GM21390 (cell line): ENCODE results near the gene BTN1A1.
"Not testable (repeated sequence)": the region's sequence is repeated elsewhere in the genome, so short reads cannot be mapped to it uniquely, and the experiment has no call there.

Experiments used
- ATAC-seq: cut with Tn5 transposase; IDR thresholded peaks from one replicate; pipeline ENCODE4 v1.9.1; 2021; ENCODE audit not compliant: unreplicated experiment

The BTN1A1 gene, protein sequence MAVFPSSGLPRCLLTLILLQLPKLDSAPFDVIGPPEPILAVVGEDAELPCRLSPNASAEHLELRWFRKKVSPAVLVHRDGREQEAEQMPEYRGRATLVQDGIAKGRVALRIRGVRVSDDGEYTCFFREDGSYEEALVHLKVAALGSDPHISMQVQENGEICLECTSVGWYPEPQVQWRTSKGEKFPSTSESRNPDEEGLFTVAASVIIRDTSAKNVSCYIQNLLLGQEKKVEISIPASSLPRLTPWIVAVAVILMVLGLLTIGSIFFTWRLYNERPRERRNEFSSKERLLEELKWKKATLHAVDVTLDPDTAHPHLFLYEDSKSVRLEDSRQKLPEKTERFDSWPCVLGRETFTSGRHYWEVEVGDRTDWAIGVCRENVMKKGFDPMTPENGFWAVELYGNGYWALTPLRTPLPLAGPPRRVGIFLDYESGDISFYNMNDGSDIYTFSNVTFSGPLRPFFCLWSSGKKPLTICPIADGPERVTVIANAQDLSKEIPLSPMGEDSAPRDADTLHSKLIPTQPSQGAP

DNA sequence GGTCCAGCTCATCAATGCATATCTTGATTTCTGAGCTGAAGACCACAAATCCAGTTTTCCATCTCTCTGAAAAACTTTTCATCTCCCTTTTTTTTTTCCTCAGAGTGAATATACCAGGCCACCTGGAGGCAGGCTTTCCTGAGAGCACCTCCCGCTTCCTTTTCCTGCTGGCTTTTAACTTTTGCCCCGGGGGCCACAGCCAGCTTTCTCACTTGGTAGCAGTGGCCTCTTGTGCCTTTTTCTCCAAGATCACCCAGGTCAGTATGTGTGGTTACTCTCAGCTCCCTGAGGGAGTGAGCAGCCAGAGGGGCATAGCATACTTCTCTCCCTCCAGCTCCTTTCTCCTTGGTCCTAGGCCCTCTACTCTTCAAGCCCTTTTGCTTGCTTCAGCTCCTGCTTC is at the start of gene BTN1A1:
Gene BTN1A1, plus strand, starts transcription at position 202 of the 400 bp plus-strand sequence. CDS start 984 bp downstream, outside the sequence.
- ATAC-seq: no peak

DNA sequence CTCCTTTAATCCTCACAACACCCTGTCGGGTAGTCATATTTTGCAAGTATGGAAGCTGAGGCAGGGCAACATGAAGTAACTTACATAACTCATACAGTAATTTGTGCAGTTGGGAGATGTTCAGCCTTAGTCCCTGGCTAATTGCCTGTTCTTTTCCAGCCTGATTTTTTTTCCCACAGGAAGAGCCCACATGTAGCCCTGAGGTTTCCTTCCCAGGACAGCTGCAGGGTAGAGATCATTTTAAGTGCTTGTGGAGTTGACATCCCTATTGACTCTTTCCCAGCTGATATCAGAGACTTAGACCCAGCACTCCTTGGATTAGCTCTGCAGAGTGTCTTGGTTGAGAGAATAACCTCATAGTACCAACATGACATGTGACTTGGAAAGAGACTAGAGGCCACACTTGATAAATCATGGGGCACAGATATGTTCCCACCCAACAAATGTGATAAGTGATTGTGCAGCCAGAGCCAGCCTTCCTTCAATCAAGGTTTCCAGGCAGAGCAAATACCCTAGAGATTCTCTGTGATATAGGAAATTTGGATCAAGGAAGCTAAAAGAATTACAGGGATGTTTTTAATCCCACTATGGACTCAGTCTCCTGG is 47.4 kb upstream of the BTN1A1 start:
- ATAC-seq: no peak

DNA sequence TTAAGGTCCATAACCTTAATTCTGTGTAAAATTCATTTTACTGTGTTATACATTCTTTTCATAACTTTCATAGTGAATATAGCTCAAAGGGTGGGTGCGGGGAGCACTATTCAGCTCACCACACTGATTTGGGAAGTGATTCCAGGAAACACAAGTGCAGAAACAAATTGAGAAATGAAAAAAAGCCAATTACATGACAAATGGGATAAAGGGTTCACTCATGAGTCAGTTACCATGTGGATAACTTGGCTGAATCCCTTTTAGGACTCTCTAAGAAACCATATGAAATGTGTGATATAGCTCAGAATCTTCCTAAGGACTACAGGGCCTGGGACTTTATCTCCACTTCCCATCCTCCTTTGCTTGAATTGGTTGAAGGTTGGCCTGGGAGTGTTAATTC is 45.5 kb upstream of the BTN1A1 start:
- no peak for ATAC-seq

DNA sequence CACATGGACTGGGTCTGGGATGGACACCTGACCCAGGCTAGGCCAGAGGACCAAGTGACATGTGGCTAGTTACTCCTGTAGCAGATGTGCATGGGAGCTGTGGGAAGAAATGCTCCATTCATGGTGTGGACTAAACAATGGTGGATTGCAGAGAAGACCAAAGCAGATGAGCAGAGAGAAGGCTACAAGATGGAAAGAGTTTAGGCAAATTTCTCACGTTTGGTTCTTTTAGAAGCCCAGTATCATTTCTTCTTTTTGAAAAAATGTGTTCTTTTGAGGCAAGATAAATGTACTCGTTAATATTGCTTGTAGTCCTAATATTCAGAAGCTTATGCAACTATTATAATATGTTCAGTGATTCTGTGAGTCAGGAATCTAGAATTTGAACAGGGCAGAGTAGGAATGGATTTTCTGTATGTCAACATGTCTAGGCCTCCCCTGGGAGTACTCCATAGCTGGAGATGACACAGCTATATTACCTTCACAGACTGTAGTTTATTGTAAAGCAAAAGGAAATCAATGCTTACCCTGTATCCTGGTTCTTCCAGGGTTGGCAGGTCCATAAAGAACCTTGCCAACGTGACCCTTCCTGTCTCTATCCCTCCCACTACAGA is 44.6 kb upstream of the BTN1A1 start:
- ATAC-seq: no peak

DNA sequence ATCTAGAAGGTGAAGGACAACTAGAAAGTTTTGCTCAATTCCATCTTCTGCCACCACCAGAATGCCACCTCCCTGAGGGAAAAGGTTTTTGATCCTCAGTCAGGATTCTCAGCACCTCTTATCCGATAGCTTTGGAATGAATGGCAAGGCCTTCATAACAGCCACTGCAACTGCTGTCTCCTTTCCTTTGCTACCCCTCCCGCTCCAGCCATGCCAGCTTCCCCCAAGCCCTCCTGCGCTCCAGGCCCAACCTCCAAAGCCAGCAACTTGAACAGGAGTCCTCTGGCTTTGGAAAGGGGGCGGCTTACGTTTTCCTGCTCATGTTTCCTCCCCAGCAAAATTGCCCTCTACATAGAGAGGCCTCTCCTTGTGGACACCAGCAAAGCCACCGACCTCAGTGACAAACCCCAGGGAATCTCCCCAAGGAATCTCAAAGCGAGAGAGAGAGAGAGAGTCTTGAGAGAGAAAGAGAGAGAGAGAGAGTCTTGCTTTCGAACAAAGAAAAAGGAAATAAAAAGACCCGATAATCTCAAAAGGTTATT is 42.8 kb upstream of the BTN1A1 start:
- ATAC-seq: peak; percentile 30

DNA sequence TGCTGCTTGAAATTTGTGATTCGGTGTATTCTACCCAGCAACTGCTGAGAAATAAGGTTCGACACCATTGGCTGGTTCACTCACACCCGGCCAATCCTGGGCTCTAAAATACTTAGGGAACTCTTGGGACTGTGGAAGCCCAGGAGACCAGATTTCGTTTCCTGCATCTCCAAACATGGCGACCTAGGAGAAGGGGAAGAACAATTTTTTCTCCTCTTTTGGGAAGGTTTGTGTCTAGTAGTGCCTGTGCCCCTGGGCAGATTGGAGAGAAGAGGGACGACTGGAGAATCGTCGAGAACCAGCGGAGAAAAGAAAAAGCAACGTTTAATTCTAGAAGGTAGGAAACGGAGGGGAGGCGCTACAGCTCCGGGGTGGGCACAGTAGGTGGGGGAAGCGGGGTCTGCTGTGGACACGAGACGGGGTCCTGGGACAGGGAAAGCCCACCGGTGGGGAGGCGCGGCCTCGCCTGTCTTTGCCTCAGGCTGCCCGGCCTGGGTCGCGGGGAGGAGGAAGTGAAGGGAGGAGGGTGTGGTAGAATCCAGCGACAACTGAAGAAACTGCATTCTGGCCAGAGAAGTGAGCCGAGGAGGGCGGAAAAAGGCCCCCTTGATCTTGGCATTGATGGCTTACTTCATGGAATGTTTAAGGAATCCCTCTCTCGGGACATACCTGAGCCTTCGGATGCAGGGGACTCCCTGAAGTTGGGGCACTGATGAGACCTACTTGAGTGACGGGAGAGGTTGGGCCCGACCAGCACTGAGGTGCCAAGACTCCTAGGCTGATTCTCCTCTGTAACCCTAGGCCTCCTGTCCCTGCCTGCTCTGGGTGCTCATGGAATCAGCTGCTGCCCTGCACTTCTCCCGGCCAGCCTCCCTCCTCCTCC is 42.1 kb upstream of the BTN1A1 start, which contains the start of gene BTN2A1:
Gene BTN2A1, plus strand, starts transcription at position 150 of the 883 bp plus-strand sequence. Its CDS starts 682 bp downstream, at position 832.
- ATAC-seq: peak; percentile 97

DNA sequence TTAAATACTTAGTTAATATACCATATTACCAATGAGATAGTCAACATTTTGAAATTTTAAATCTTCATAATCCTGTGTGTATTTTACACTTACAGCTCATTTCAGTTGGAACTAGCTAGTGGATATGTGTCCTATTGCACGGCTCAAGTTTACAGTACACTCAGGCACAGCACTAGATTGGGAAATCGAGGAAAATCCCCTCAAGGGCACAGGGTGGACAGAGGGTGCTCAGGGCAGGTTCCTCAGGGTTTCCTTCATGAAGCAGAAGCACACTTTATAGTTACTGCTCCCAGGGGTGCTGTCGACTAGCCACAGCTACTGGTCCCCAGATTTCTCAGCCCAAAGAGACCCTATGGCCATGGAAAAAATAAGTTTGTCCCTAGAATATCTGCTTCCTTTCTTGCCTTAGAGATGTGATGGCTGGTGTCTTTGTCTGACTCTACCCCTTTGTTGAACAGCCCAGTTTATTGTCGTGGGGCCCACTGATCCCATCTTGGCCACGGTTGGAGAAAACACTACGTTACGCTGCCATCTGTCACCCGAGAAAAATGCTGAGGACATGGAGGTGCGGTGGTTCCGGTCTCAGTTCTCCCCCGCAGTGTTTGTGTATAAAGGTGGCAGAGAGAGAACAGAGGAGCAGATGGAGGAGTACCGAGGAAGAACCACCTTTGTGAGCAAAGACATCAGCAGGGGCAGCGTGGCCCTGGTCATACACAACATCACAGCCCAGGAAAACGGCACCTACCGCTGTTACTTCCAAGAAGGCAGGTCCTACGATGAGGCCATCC is 40.9 kb upstream of the BTN1A1 start:
- no peak for ATAC-seq

DNA sequence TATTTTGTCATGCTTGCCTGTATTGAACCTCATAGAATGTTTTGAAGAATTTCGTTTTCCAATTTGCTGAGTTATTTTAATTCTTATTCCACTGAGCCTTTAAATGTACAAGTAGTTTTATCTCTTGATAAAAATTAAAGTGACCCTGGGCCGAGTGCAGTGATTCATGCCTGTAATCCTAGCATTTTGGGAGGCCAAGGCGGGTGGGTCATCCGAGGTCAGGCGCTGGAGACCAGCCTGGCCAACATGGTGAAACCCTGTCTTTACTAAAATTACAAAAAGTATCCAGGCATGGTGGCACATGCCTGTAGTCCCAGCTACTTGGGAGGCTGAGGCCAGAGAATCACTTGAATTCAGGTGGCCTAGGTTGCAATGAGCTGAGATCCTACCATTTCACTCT is 38.8 kb upstream of the BTN1A1 start:
- ATAC-seq: not testable (repeated sequence)

DNA sequence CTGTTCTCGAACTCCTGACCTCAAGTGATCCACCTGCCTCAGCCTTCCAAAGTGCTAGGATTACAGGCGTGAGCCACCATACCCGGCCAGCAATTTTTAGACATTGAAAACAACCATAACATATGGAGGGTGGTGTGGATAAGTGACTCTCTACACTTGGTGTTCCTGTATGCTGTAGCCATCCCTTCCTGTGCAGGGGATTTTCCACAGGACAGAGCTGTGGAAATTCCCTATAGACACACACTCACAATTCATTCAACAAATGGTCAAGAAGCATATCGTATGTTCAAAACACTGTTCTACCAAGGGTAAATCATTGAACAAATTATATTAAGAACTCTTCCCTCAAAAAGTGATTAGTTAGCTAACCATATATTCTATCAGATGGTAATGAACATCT is 36.1 kb upstream of the BTN1A1 start:
- no peak for ATAC-seq

DNA sequence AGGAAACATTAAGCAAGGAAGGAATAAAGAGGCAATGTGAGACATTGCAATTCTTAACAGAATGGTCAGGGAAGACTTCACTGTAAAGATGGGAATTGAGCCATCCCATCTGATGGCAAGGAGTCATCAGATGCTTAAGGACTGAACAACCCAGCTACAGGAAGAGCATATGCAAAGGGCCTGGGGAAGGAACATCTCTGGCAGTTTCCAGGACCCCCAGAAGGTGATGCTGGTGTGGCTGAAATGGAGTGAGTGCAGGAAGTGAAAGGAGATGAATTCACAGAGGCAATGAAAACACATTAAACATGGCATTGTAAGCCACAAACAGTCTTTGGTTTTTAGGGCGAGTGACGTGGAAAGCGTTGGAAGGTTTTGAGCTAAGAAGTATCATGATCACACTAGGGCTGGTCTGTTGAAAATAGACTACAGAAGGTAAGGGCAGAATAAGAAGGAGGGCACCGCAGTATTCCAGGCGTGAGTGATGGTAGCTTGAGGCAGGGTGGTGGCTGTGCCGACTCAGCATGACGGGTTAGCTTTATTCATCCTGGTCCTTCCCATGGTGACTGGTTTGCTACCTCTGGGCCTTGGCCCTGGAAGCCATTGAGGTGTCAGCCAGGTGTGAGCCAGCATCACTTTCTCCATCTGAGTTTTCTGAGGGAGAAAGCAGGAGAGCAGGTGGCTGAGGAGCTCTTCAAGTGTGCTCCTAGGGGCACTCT is 35.5 kb upstream of the BTN1A1 start:
- ATAC-seq: no peak

DNA sequence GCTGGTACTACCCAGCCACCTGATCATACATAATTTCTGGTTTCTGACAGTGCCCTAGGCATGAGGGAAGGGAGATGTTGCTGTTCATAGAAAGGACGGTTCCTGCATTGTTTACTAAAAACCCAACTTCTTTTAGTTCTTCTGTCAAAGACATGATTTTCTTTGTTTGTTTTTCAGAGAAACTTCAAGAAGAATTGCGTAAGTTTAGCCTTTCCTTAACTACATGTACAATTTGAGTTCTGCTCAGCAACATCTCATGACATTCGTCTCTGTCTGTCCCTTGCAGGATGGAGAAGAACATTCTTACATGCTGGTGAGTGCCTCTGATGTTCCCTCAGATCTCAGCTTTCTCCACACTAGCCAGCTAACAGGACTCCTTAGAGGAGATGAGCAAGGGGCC is 34.3 kb upstream of the BTN1A1 start:
- ATAC-seq: no peak

DNA sequence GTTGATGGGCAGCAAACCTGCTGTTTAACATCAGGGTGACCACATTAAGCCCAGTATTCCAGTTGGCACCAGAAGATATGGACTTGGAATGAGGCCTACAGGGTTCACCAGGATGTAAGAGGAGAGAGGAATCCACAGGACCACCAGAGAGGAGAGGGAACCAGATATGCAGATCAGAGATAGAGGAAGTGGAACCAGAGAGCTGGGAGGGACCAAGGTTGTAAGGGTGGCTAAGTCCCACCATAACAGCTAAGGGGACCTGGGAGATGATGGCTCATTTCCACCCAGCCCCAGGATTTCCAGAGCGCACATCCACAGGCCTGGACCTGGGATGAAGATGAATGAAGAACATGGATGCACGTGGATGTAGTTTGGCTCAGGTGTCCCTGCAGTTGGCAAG is 31.3 kb upstream of the BTN1A1 start:
- no peak for ATAC-seq

DNA sequence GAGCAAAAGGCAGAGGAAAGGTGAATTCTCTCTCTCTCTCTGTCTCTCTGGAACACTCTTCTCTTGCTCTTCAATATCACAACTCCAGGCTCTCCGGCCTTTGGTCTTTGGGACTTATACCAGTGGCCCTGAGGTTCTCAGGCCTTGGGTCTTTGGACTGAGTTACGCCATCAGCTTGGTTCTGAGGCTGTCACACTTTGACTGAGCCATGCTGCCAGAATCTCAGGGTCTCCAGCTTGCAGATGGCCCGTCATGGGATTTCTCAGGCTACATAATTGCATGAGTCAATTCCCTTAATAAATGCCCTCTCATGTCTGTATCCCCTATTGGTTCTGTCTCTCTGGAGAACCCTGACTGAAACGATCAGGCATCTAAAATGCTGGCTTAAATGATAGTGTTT is 29.5 kb upstream of the BTN1A1 start:
- ATAC-seq: no peak

DNA sequence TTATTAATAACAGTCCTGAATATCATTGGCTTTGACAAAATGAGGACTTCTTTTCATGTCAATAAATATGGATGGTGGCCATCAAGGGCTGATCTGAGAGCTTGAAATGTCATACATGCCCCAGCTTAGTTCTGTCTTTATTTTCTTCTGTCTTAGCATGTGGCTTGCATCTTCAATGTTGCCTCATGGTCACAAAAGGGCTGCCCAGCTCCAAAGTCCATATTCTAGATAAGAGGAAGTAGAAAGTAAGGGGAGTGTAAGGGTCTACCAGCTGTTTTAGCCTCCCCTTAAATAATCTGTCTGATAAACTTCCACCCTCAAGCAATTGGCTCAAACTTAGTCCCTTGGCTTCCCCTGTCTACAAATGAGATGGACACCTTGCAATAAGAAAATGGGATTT is 28.1 kb upstream of the BTN1A1 start:
- ATAC-seq: no peak

DNA sequence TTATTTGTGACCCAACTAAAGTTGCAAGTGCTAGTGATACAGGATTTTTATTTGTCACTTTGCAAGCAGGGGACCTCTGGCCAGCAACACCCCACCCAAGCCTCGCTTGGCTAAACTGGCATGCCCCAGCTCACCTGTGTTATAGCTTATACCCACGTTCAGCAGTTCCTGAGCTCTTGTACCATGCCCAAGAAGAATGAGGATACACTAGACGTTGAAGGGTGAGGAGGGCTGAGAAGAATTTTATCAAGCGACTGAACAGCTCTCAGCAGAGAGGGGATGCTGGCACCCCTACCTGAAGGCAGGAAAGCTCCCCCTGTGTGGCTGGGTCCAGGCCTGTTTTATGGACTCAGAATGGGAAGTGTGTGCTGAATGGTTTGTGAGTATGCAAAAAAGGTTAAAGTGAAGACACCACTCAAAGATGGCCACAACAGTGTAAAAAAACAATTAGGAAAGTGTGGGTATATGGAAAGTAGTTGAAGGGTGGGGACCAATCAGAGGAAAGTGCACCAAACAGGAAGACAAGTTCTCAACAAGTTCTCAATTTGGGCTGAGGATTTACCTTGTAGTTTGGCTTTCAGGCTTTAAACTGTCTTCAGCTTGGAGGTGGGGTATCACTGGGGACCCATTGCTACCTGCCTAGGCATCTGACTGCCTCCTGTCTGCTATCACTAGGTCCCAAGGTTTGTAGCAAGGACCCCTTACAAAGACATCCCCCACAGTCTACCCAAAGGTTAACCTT is 27.4 kb upstream of the BTN1A1 start:
- no peak for ATAC-seq

DNA sequence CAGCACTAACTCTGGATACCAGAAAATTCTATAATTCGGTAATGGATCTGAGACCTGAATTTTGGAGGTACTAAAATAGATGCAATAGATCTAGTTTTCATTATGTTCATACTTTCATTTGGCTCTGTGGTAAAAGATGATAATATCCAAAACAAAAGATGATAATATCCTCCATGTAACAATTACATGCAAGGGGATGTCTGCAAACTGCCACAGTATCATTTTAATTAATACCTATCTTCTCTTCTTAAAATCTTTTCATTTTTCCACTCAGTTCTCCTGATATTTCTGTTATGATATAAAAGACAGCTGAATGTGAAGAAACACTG is 26.7 kb upstream of the BTN1A1 start:
- ATAC-seq: peak; percentile 1

DNA sequence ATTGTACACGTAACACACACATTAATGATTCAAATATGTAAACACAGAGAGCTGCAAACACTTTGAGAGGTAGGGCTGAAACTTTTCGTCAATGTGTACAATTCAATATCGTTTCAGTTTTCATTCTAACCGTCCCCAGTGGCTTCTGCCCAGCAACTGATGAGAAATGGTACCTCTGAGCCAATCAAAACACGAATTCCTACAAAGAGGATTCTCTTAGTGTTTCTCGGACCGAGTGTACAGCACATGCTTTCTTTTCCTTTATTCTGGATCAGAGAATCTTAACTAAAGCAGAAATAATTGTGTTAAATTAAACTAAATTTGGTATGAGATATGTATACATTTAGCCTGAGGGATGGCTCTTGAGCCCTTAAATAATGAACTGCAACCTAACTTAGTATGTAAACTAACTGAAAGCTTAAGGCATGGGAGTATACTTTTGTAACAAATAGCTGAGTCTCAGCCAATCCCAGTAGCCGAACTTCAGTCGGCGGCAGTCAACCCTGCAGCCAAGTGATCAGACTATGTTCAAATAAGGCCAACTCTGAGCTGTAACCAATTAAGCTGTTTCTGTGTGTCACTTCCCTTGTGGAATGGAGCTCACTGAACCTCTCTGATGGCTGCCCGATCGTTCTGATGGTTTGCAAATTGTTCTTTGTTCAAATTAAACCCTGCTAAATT is 26.2 kb upstream of the BTN1A1 start:
- ATAC-seq: peak; percentile 94

DNA sequence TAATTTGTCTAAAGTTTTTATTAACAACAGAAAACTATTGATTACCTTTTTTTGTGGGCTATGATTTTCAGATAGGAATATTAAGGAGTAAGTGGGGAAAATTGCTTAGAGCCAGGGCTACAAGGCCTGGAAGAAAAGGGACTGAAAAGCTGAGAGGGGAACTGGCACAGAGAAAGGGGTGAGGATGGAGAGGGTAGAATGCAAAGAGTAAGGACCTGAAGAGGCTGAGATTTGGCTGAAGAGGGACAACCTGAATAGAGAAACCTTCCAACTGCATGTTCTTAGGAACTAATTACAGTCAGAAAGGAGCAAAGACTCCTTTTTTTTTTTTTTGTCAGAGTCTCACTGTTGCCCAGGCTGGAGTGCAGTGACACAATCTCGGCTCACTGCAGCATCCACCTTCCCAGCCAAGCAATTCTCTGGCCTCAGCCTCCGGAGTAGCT is 25.6 kb upstream of the BTN1A1 start:
- ATAC-seq: no peak
